Liver (tissue), 3 donors: ENCODE measurements around the gene BICRA.

Source experiments
- CTCF ChIP-seq: fragments of 150-350 bp; IDR thresholded peaks from 2 replicates; pipeline ENCODE4 v1.5.1; 2017; ENCODE audit warnings: improper control_type of control experiment, low read depth, low read length; ENCODE audit not compliant: missing input control
- EGR1 ChIP-seq, 2 donors: IDR thresholded peaks; 2 replicates each; pipeline ENCODE4 v1.6.1; 2016 to 2018; ENCODE audit warnings: antibody characterized with exemption in 2 of 2, low read depth in 2 of 2
- GABPA ChIP-seq, 2 donors: IDR thresholded peaks in 1 of 2; conservative IDR thresholded peaks in 1 of 2; 2 replicates each; pipeline ENCODE4 v1.6.1; 2016; ENCODE audit warnings: antibody characterized with exemption in 2 of 2, mild to moderate bottlenecking in 1 of 2, moderate library complexity in 1 of 2
- JUND ChIP-seq, 2 donors: IDR thresholded peaks; 2 replicates each; pipeline ENCODE4 v1.6.1; 2016; ENCODE audit warnings: antibody characterized with exemption in 2 of 2
- MAX ChIP-seq: IDR thresholded peaks from 2 replicates; pipeline ENCODE4 v1.6.1; 2016; ENCODE audit warnings: antibody characterized with exemption
- NR2F2 ChIP-seq: IDR thresholded peaks from 2 replicates; pipeline ENCODE4 v1.6.1; 2016; ENCODE audit warnings: antibody characterized with exemption
- RAD21 ChIP-seq, 2 donors: IDR thresholded peaks; 2 replicates each; pipeline ENCODE4 v1.6.1; 2016; ENCODE audit warnings: antibody characterized with exemption in 2 of 2, mild to moderate bottlenecking in 2 of 2
- REST ChIP-seq: IDR thresholded peaks from 2 replicates; pipeline ENCODE4 v1.6.1; 2016; ENCODE audit warnings: antibody characterized with exemption, mild to moderate bottlenecking
- RXRA ChIP-seq, 2 donors: IDR thresholded peaks; 2 replicates each; pipeline ENCODE4 v1.6.1; 2017 to 2018; ENCODE audit warnings: antibody characterized with exemption in 2 of 2, mild to moderate bottlenecking in 1 of 2
- SP1 ChIP-seq: IDR thresholded peaks from 2 replicates; pipeline ENCODE4 v1.6.1; 2018; ENCODE audit warnings: antibody characterized with exemption, mild to moderate bottlenecking
- TAF1 ChIP-seq: conservative IDR thresholded peaks from 2 replicates; pipeline ENCODE4 v1.6.1; 2016; ENCODE audit warnings: antibody characterized with exemption, mild to moderate bottlenecking
- YY1 ChIP-seq: IDR thresholded peaks from 2 replicates; pipeline ENCODE4 v1.6.1; 2016; ENCODE audit warnings: antibody characterized with exemption, mild to moderate bottlenecking
- TF ChIP-seq, protein P1 (sequence below): IDR thresholded peaks from 2 replicates; pipeline ENCODE4 v1.6.1; 2016; ENCODE audit warnings: antibody characterized with exemption
- TF ChIP-seq, protein P2 (sequence below): IDR thresholded peaks from 2 replicates; pipeline ENCODE4 v1.6.1; 2016; ENCODE audit warnings: antibody characterized with exemption
- donor health status: healthy.
- donor health status: healthy.

- TF ChIP-seq TAF1 (no peak), RAD21 (IDR thresholded peaks at IDR 0.05) (peak in 1 of 2 donors; percentile 31), NR2F2 (no peak), SP1 (peak; percentile 77), REST (no peak), CTCF (no peak), YY1 (no peak), GABPA (IDR thresholded peaks at IDR 0.05 in 1 of 2, conservative IDR thresholded peaks at IDR 0.05 in 1 of 2) (no peak), MAX (no peak), JUND (IDR thresholded peaks at IDR 0.05) (peak in 1 of 2 donors; percentile 37), EGR1 (IDR thresholded peaks at IDR 0.05; ENCODE audit: low read depth in 2 of 2) (no peak), RXRA (IDR thresholded peaks at IDR 0.05) (peak; percentile 48 to 67)
- TF ChIP-seq, protein P1, sequence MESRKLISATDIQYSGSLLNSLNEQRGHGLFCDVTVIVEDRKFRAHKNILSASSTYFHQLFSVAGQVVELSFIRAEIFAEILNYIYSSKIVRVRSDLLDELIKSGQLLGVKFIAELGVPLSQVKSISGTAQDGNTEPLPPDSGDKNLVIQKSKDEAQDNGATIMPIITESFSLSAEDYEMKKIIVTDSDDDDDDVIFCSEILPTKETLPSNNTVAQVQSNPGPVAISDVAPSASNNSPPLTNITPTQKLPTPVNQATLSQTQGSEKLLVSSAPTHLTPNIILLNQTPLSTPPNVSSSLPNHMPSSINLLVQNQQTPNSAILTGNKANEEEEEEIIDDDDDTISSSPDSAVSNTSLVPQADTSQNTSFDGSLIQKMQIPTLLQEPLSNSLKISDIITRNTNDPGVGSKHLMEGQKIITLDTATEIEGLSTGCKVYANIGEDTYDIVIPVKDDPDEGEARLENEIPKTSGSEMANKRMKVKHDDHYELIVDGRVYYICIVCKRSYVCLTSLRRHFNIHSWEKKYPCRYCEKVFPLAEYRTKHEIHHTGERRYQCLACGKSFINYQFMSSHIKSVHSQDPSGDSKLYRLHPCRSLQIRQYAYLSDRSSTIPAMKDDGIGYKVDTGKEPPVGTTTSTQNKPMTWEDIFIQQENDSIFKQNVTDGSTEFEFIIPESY: no peak
- TF ChIP-seq, protein P2, sequence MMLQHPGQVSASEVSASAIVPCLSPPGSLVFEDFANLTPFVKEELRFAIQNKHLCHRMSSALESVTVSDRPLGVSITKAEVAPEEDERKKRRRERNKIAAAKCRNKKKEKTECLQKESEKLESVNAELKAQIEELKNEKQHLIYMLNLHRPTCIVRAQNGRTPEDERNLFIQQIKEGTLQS: no peak
These were observed 10.8 kb downstream of the BICRA start for GRCh38 chr19:47619763-47620162.
